Right kidney (tissue), 1 donor: ENCODE data around the gene ZNF181.

Source experiments
- DNase-seq: peaks from one replicate; pipeline ENCODE4 v3.0.0-alpha.2; 2016

The ZNF181 gene

DNA sequence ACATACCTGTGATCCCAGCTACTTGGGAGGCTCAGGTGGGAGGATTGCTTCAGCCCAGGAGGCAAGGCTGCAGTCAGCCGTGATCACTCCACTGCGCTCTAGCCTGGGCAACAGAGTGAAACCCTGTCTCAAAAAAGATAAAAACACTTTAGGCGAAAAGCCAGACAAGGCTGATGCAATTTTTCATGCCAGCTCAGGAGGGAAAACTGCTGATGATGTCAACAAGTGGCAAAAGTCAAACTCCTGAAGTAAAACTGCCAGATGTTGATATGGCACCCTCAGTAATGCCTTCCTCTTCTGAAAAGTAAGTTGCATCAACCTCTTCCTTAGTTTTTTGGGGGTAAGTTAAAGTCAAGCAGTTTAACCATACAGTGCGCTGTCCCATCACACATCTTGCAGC, 23.4 kb downstream of the ZNF181 start:
- DNase-seq, result no peak

DNA sequence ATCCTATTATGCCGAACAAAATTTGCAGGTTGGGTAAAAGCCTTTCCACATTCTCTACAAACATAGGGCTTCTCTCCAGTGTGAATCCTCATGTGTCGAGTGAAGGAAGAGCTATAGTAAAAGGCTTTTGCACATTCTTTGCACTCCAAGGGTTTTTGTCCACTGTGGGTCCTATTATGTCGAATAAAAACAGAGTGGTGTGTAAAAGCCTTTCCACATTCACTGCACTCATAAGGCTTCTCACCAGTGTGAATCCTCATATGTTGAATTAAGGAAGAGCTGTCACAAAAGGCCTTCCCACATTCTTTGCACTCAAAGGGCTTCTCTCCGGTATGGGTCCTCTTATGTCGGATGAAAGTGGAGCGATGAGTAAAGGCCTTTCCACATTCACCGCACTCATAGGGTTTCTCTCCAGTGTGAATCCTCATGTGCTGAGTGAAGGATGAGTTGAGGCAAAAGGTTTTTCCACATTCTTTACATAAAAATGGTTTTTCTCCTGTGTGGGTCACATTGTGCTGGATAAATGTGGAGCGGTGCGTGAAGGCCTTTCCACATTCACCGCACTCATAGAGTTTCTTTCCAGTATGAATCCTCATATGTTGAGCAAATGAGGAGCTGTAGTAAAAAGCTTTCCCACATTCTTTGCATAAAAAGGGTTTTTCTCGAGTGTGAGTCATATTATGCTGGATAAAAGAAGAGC, 25.3 kb downstream of the ZNF181 start:
- DNase-seq, result no peak

DNA sequence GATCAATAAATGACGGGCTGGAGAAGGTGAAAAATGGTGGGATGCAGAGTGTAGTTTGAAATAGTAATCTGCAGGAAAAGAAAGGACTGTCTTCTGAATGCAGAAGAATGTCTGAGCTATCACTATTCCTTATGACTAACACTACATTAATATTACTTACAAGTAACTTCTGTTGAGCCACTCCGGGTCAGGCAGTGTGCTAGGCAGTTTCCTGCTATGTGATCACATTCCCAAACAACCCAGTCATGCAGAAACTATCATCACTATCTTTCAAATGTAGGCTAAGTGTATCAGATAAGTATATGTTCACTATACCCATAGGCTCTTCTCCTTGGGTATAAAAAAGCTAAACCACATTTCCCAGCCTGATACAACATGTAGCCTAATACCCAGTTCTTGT, 32.3 kb downstream of the ZNF181 start:
- no peak for DNase-seq

DNA sequence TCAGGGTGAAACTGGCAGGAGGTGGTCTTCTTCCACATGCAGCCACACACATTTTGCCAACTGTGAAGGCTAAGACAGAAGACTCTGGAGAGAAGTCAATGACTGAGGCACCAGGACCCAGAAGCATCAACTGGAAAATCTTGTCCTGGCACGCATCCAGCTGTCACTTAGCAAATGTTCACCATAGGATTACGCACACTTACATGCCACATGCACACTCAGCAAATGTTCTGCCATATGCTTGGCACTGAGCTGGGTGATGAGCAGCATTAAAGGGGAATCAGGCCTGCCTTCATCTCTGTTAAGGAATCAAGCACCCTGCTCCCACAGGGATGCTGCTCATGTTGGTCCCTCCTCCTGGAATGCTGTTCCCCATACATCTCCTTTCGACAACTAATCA, 33.9 kb downstream of the ZNF181 start:
- no peak for DNase-seq

DNA sequence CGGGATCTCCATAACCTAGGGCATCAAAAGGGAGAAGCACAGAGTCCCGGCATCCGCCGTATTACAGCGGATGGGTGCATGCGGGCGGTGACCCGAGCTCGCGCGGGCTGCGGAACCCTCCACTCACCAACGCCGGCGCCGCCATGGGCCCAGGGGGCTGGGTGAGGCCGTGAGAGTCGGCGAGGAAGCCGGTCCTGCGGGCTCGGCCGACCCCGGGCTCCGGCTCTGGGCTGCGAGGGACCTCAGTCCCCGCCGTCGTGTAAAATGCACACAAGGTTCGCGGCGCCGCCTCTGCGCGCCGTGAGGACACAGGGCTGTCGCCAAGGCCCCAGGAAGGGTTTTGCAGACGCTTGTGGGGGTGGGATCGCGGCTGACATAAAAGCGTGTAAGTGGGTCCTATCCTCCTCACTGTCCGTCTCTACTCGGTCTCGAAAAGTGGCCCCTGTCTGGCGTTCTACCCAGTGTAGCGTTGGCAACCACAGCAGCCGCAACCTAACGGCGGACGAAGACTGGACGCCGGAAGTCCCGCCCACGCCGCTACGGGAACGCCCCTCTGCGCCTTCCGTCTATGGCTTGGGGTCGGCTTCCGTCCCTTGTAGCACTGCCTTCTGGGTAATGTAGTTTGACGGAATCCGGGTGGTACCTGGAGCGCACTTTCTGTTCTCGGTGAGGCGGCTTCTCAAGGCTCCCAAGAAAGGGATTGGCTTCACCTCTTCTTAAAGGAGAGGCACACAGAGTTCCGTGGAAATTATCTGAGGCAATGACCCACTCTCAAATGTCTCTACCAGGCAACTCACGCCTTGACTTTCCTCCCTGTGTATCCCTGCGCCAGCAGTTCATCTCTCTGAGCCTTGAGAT, 38.9 kb downstream of the ZNF181 start, which contains the start of gene ZNF599:
Gene ZNF599, minus strand, starts transcription at position 519 of the 858 bp plus-strand sequence. Its CDS starts 374 bp downstream, at position 145.
- DNase-seq, result peak; percentile 91

DNA sequence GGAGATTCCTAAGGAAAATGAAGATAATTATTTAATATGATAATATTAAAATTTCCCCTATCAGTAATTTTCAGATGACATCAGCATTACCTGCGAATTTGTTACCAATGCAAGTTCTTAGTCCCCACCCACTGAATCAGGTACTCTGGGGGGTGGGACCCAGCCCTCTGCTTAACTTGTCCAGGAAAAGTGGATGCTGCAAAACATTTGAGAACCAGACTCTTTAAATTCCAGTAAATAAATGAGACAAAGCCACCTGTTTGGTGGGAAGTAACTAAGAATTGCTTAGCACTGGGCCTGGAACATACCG, 39.5 kb downstream of the ZNF181 start:
- DNase-seq, result no peak

DNA sequence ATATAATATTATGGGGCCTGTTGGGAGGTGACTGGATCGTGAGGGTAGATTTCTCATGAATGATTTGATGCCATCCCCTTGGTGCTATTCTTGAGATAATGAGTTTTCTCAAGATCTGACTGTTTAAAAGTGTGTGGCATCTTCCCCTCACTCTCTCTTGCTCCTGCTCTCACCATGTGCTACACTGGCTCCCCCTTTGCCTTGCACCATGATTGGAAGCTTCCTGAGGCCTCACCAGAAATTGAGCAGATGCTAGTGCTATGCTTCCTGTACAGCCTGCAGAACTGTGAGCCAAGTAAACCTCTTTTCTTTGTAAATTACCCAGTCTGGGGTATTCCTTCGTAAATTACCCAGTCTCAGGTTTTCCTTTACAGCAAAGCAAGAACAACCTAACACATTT, 40.8 kb downstream of the ZNF181 start:
- no peak for DNase-seq

DNA sequence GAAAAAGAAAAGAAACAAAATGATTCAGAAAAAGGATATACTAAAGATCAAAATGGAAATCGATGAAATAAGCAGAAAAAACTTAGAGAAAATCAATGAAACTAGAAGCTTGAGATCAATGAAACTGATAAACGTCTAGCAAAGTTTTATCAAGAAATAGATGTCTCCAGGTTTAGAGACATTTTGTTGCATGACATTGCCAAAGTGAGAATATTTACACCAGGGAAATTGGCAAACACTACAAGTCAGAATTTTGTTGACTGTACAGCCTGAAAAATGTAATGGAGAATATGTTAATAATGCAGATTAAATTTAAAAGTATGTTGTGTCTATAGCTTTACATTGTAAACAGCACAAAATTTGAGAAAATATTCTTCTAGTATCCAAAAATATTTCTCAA, 44.3 kb downstream of the ZNF181 start:
- DNase-seq, result no peak

DNA sequence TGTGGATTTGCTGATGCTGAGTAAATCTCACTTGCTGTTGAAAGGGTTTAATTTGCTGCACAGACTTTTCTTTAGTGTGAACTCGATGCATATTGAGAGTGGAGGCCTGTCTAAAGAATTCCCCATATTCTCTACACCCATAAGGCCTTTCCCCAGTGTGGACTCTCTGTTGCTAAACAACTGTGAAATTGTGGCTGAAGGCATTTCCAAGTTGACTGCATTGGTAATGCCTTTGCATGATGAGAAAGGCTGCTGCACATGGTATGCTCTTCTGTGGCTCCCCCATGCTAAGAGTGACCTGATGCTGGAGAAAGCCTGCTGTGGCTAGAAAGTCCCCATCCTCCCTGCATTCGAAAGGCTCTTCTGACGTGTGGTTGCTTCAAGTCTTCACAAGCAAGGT, 45.6 kb downstream of the ZNF181 start:
- DNase-seq, result no peak

DNA sequence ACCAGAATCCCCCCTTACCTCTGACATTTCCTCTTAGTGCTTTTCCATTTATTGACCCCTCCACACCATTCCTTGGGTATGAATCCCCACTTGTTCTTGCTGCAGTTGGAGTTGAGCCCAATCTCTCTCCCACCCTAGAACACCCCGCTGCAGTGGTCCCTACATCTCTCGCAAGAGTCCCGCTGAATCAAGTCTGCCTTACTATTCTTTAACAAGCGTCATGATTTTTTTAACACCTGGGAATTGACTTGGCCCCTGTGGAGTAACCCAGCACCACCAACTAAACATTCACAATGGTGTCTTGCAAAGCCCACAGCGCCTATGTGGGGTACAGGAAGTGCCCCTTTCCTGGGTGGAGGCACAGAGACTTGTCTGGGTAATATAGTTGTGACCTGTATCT, 52.2 kb downstream of the ZNF181 start:
- no peak for DNase-seq

DNA sequence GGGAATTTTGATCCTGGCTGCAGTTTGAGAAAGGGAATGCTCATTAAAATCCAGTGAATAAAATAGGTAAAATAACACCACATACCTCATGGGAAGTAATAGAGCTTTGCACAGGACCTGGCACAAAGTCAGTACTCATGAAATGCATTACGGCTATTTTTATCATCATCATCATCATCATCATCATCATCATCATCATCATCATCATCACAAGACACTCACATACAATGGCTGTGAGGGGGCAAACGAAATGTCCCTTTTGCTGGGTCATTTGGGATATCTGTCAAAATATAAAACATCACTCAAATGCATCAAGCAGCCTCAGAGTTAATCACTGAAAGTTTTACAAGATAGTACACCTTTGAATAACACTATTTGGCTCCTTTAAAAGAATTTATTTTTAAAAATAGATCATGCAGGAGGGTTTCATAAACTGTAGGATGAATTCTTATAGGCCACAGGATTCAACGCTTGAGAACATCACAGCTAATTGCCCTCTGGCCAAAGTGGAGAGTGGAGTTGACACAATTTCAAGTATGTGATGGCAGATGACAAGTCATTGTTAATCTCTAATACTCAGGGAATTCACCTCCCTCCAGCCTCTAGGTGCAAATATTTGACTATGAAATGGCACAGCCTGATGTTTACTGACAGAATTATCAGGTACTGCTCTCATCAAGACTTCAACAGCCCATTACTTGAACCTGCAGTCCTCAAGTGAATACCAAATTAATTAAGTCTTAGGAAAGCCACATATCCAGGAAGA, 53.2 kb downstream of the ZNF181 start:
- no peak for DNase-seq

DNA sequence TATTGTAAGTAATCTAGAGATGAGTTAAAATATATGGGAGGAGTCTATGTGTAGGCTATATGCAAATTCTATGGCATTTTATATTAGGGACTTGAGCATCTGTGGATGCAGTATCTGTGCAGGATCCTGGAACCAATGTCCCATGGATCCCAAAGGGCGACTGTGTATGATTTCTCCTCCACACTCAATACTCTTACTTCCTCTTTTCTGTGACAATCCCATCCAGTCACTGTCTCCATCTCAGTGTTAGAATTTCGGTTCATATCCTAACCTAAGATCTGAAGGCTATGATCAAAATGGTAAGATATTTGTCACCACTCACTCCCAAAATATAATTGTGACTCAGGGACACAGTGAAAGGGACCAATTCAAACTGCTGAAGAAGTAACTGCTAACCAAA, 54.0 kb downstream of the ZNF181 start:
- DNase-seq, result no peak

DNA sequence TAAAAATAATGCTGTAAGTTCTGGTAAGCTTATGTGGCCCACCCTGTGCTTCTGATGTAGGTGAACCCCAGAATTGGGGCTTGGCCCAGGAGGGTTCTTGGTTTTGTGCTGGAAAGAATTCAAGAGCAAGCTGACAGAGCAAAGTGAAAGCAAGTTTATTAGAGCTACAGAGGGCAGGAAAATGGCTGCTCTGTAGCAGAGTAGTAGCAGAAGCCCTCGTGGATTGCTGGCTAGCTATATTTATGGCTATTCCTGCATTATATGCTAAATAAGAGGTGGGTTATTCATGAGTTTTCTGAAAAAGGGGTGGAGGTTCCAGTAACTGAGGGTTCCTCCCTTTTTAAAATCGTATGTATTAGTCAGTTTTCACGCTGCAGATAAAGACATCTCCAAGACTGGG, 59.5 kb downstream of the ZNF181 start:
- no peak for DNase-seq

DNA sequence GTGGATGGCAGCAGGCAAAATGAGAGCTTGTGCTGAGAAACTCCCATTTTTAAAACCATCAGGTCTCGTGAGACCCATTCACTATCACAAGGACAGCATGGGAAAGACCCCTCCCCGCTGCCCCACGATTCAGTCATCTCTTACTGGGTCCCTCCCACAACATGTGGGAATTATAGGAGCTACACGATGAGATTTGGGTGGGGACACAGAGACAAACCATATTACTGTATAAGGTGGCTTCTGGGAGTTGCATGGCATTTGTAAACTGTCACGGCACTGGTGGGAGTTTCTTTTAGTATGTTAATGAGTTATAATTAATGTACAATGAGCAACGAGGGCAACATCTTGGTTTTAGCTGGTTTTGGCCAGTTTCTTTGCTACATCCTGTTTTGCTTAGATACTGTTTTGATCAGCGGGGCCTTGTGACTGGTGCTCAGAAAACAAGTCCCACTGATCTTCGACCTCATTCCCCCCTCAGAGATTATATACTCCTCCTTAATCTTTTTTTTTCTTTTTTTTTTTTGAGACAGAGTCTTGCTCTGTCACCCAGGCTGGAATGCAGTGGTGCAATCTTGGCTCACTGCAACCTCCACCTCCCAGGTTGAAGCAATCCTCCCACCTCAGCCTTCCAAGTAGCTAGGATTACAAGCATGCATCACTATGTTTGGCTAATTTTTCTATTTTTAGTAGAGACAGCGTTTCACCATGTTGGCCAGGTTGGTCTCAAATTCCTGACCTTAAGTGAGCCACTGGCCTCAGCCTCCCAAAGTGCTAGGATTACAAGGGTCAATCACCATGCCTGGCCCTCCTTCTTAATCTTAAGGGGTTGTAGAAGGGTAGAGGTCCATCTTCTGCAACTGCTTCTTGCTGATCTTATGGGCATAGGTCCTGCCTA, 60.3 kb downstream of the ZNF181 start:
- no peak for DNase-seq
